ENCODE measurements around the gene PKP1. TPM values are rescaled to one million over a fixed set of nuclear protein-coding genes. Genes with fewer than 3 reads are reported as not detected.

Gene PKP1
- total and polyA plus RNA-seq, 2 of the 4 experiments (the other 2 are of a cell fraction) = 0.18 to 0.36 TPM

DNA sequence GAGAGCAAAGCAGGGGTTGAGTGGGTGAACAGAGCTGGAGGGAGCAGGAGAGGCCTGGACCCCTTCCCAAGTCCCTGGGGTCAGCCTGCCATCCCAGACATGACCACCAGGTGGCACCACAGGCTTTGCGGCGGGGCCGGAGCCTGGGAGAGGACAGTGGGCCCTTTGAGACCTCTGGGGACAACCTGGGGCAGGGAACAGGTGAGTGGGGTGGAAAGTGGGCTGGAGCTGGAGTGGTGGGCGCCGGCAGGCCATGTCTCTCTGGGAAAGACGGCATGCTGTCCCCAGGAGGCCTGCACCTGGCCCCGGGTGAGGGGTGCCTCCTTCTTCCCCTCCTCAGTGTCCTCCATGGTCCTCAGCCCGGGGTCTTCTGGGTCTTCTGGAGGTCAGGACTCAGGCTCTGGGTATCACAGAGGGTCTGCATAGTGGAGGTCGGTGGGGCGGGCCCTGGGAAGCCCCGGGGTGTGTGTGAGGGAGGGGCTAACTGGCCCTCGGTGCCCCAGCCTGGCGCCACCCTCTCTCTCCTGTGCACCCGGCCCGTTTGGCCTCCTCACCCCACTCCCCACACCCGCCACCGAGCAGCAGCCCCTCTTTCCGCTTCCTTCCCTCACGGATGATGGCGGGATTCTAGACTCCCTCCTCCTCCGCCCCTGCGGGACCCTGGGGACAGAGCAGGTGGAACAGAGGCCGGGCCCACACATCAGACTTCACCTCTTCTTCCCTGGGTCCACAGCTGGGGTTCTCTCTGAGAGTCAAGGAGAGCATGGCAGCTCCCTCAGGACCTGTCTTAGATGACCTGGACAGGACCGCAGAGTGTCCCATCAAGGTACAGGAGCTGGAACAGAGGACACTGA, 28.5 kb upstream of the PKP1 start:
- peak; percentile 89 for ATAC-seq (ENCODE audit: low read depth)
- no peak overlapping the region for H3K18ac ChIP-seq (ENCODE audit: low read depth, low read length)
- WGBS, 2 experiments (ENCODE audit: extremely low coverage in 2 of 2, insufficient read length in 1 of 2) = 52% methylated on average over 6 of the region's 24 CpGs; no CpG with 5 or more reads in 1 of the 2 experiments

More for the DNA sequence above, 28.5 kb upstream of the PKP1 start:
- Histone ChIP-seq H3K9me3 (ENCODE audit: control insufficient read depth, insufficient read depth, low read length) (no peaks in the 10 kb centered on the region), H2AFZ (replicated peaks; ENCODE audit: low read length, poor library complexity) (no peak overlapping the region), H3K4me1 (ENCODE audit: control insufficient read depth, insufficient read depth, low read length) (peaks cover 4% of the 10 kb centered on the region), H2BK20ac (ENCODE audit: low read depth, low read length) (no peak overlapping the region), H3K14ac (replicated peaks; ENCODE audit: low read depth, low read length) (no peak overlapping the region), H2AK5ac (ENCODE audit: low read depth, low read length) (no peak overlapping the region), H3K23ac (ENCODE audit: low read depth, low read length) (no peak overlapping the region), H4K8ac (ENCODE audit: low read depth in 2 of 2, low read length in 2 of 2) (no peak overlapping the region), H2BK5ac (ENCODE audit: low read depth, low read length, poor library complexity, severe bottlenecking) (no peak overlapping the region), H3K79me1 (ENCODE audit: low read depth in 1 of 2, low read length in 2 of 2) (no peaks in the 10 kb centered on the region), H4K20me1 (ENCODE audit: insufficient read depth, low read length) (no peaks in the 10 kb centered on the region), H4K91ac (ENCODE audit: insufficient read depth, low read depth, low read length) (no peak overlapping the region), H3K4ac (ENCODE audit: low read depth, low read length) (no peak overlapping the region), H2BK15ac (ENCODE audit: low read depth, low read length) (no peak overlapping the region), H3K27me3 (ENCODE audit: control insufficient read depth, insufficient read depth, low read length) (peaks cover 27% of the 10 kb centered on the region), H3K4me2 (ENCODE audit: low read depth, low read length) (no peak overlapping the region), H3K4me3 (ENCODE audit: insufficient read depth, low read depth, low read length) (no peak overlapping the region), H4K5ac (ENCODE audit: low read depth, low read length) (no peak overlapping the region), H3K36me3 (ENCODE audit: control insufficient read depth, insufficient read depth, low read length) (no peaks in the 10 kb centered on the region), H3K56ac (ENCODE audit: extremely low read depth, insufficient read depth, low read length) (no peak overlapping the region), H2BK120ac (ENCODE audit: low read depth, low read length) (no peak overlapping the region), H3K9me1 (ENCODE audit: insufficient read depth, low read length) (0 out of 2 replicates have a peak, but pooled peaks cover 5% of the 10 kb centered on the region), H2AK9ac (replicated peaks; ENCODE audit: low read depth, low read length, poor library complexity) (peak overlapping the region; percentile 2), H3K9ac (ENCODE audit: low read depth, low read length) (no peak overlapping the region), H3K27ac (ENCODE audit: insufficient read depth, low read length) (no peak overlapping the region)
- ChIA-PET CTCF (interaction anchor here (0.6 to 1.8 kb wide), 8 partner anchors 7 to 155 kb away, joined by 3 to 6 read pairs (median 3); partner anchors contain the start of gene PKP1), POLR2A (ENCODE audit: unreplicated experiment) (no interaction called here)
- TF ChIP-seq NFE2L2 (IDR thresholded peaks at IDR 0.05; ENCODE audit: low read depth, low read length) = no peak
- TF ChIP-seq MAZ (IDR thresholded peaks at IDR 0.05; ENCODE audit: borderline replicate concordance, low read depth, low read length) = peak; percentile 30; the same call in 1 of the 2 replicates
- peak; percentile 94 for TF ChIP-seq CTCF (conservative IDR thresholded peaks at IDR 0.05; ENCODE audit: low read depth, low read length)
- no peak for TF ChIP-seq CEBPB (IDR thresholded peaks at IDR 0.05; ENCODE audit: low read depth, low read length)
- TF ChIP-seq, protein P1, sequence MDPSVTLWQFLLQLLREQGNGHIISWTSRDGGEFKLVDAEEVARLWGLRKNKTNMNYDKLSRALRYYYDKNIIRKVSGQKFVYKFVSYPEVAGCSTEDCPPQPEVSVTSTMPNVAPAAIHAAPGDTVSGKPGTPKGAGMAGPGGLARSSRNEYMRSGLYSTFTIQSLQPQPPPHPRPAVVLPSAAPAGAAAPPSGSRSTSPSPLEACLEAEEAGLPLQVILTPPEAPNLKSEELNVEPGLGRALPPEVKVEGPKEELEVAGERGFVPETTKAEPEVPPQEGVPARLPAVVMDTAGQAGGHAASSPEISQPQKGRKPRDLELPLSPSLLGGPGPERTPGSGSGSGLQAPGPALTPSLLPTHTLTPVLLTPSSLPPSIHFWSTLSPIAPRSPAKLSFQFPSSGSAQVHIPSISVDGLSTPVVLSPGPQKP (IDR thresholded peaks at IDR 0.05; ENCODE audit: borderline replicate concordance, low read depth, low read length) = no peak
- peak; percentile 66 for TF ChIP-seq POLR2A (IDR thresholded peaks at IDR 0.05; ENCODE audit: low read depth, low read length)
- peak; percentile 99 for TF ChIP-seq SMC3 (IDR thresholded peaks at IDR 0.05; ENCODE audit: low read depth, low read length)
- peak; percentile 99 for TF ChIP-seq RAD21 (IDR thresholded peaks at IDR 0.05; ENCODE audit: low read length)
- in situ Hi-C loops (cut with MboI; ENCODE audit: low sequenced_read_pairs) = no loop called here
- dilution Hi-C loops (cut with HindIII; ENCODE audit: low sequenced_read_pairs, unreplicated experiment) = no loop called here
- DNase-seq = no peak
- BruUV-seq (replicated peaks) = no TSS peak
- intact Hi-C loops (cut with micrococcal nuclease) = loop anchor here (1.0 kb wide), 4 partner anchors 91 to 258 kb away; no protein-coding TSS in a partner anchor

Data from IMR-90 (cell line).